Measurements from ENCODE around the gene RPL32. TPM values are rescaled to one million over a fixed set of nuclear protein-coding genes. Genes with fewer than 3 reads are reported as not detected.

RPL32 gene
- polyA plus RNA-seq, 1 donor from 2014 or later, result 1,160 TPM

DNA sequence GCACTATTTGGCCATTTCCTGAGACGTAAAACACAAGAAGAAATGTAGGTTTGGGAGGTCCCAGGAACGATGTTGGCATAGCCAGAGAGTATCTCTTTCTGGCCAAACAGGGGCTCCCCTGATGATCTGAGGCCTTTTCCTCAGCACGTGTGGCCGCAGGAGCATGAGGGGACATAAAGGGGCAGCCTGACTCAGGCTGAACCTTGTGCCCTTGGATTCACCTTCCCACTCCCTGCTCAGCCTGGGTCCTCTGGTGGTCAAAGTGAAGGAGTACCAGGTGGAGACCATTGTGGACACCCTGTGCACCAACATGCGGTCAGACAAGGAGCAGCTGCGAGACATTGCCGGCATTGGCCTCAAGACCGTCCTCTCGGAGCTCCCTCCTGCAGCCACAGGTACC lies 34.3 kb downstream of the RPL32 start:
- Histone ChIP-seq H3K9me2 (ENCODE audit: insufficient read depth, low read length) (no peaks in the 10 kb centered on the region), H3K36me3 (ENCODE audit: insufficient read depth, low read length) (no peaks in the 10 kb centered on the region), H3K4me3 (ENCODE audit: low read length) (no peak overlapping the region), H3K9ac (ENCODE audit: low read length) (no peak overlapping the region), H4K20me1 (ENCODE audit: insufficient read depth) (no peaks in the 10 kb centered on the region), H3K9me3 (ENCODE audit: low read length) (no peaks in the 10 kb centered on the region), H3F3A (ENCODE audit: insufficient read depth, low read length, poor library complexity, severe bottlenecking) (no peaks in the 10 kb centered on the region), H3K27ac (ENCODE audit: low read length) (no peak overlapping the region), H2AFZ (ENCODE audit: low read depth, low read length) (no peak overlapping the region), H3K79me2 (replicated peaks; ENCODE audit: insufficient read depth, low read length) (no peaks in the 10 kb centered on the region), H3K4me2 (ENCODE audit: low read length) (no peak overlapping the region), H3K27me3 (ENCODE audit: insufficient read depth, low read depth, low read length) (no peaks in the 10 kb centered on the region)
- TF ChIP-seq MXI1 (conservative IDR thresholded peaks at IDR 0.05; ENCODE audit: poor library complexity, severe bottlenecking) (no peak), SMC3 (conservative IDR thresholded peaks at IDR 0.05; ENCODE audit: poor library complexity) (no peak), TAF1 (IDR thresholded peaks at IDR 0.05; ENCODE audit: low read depth) (no peak), POLR2AphosphoS5 (IDR thresholded peaks at IDR 0.05) (no peak), EP300 (conservative IDR thresholded peaks at IDR 0.05; ENCODE audit: poor library complexity, severe bottlenecking) (no peak)
- TF ChIP-seq, protein P1, sequence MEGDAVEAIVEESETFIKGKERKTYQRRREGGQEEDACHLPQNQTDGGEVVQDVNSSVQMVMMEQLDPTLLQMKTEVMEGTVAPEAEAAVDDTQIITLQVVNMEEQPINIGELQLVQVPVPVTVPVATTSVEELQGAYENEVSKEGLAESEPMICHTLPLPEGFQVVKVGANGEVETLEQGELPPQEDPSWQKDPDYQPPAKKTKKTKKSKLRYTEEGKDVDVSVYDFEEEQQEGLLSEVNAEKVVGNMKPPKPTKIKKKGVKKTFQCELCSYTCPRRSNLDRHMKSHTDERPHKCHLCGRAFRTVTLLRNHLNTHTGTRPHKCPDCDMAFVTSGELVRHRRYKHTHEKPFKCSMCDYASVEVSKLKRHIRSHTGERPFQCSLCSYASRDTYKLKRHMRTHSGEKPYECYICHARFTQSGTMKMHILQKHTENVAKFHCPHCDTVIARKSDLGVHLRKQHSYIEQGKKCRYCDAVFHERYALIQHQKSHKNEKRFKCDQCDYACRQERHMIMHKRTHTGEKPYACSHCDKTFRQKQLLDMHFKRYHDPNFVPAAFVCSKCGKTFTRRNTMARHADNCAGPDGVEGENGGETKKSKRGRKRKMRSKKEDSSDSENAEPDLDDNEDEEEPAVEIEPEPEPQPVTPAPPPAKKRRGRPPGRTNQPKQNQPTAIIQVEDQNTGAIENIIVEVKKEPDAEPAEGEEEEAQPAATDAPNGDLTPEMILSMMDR (IDR thresholded peaks at IDR 0.05; ENCODE audit: poor library complexity, severe bottlenecking), result no peak
- TF ChIP-seq, protein P2, sequence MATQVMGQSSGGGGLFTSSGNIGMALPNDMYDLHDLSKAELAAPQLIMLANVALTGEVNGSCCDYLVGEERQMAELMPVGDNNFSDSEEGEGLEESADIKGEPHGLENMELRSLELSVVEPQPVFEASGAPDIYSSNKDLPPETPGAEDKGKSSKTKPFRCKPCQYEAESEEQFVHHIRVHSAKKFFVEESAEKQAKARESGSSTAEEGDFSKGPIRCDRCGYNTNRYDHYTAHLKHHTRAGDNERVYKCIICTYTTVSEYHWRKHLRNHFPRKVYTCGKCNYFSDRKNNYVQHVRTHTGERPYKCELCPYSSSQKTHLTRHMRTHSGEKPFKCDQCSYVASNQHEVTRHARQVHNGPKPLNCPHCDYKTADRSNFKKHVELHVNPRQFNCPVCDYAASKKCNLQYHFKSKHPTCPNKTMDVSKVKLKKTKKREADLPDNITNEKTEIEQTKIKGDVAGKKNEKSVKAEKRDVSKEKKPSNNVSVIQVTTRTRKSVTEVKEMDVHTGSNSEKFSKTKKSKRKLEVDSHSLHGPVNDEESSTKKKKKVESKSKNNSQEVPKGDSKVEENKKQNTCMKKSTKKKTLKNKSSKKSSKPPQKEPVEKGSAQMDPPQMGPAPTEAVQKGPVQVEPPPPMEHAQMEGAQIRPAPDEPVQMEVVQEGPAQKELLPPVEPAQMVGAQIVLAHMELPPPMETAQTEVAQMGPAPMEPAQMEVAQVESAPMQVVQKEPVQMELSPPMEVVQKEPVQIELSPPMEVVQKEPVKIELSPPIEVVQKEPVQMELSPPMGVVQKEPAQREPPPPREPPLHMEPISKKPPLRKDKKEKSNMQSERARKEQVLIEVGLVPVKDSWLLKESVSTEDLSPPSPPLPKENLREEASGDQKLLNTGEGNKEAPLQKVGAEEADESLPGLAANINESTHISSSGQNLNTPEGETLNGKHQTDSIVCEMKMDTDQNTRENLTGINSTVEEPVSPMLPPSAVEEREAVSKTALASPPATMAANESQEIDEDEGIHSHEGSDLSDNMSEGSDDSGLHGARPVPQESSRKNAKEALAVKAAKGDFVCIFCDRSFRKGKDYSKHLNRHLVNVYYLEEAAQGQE (IDR thresholded peaks at IDR 0.05; ENCODE audit: borderline replicate concordance), result no peak

DNA sequence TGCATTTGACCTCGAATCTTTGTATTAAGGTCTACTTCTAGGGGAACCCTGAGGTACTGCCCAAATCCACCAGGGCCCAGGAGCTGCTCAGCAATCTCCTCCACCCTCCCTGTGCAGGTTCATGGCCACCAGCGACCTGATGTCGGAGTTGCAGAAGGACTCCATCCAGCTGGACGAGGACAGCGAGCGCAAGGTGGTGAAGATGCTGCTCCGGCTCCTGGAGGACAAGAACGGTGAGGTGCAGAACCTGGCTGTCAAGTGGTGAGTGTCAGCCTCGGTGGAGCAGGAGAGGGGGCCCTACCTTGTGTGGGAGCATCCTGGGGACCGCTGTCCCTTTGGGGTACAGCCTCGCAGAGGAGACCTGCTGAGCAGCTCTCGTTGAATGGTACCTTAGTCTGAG lies 38.0 kb downstream of the RPL32 start:
- Histone ChIP-seq H3K9ac (ENCODE audit: low read length) (no peak overlapping the region), H3K27ac (ENCODE audit: low read length) (no peak overlapping the region), H2AFZ (ENCODE audit: low read depth, low read length) (no peak overlapping the region), H3K36me3 (ENCODE audit: insufficient read depth, low read length) (no peaks in the 10 kb centered on the region), H3K27me3 (ENCODE audit: insufficient read depth, low read depth, low read length) (no peaks in the 10 kb centered on the region), H3K79me2 (replicated peaks; ENCODE audit: insufficient read depth, low read length) (no peaks in the 10 kb centered on the region), H4K20me1 (ENCODE audit: insufficient read depth) (no peaks in the 10 kb centered on the region), H3F3A (ENCODE audit: insufficient read depth, low read length, poor library complexity, severe bottlenecking) (no peaks in the 10 kb centered on the region), H3K9me3 (ENCODE audit: low read length) (no peaks in the 10 kb centered on the region), H3K4me2 (ENCODE audit: low read length) (no peak overlapping the region), H3K4me3 (ENCODE audit: low read length) (no peak overlapping the region), H3K9me2 (ENCODE audit: insufficient read depth, low read length) (no peaks in the 10 kb centered on the region)
- TF ChIP-seq EZH2 (IDR thresholded peaks at IDR 0.05; ENCODE audit: borderline replicate concordance, insufficient read depth, low read length, poor library complexity, severe bottlenecking) (no peak), MXI1 (conservative IDR thresholded peaks at IDR 0.05; ENCODE audit: poor library complexity, severe bottlenecking) (no peak)
